Hematopoietic multipotent progenitor cell treated with erythropoietin and hydrocortisone succinate and interleukin-3 and kit ligand, for 4 days (in vitro differentiated cells): Measurements from ENCODE around the gene PLCH1.
A peak's percentile ranks its signal among the peaks of the same experiment; 100 is the strongest.

ENCODE experiments used
- DNase-seq: peaks from one replicate; pipeline ENCODE4 v3.0.0-alpha.2; 2015

The PLCH1 gene

GRCh38 chr3:155603302-155603701, 141.6 kb downstream of the PLCH1 start:
- no peak for DNase-seq

- no peak for DNase-seq
Measured at GRCh38 chr3:155602307-155602706, 142.6 kb downstream of the PLCH1 start.

- no peak for DNase-seq
Measured at GRCh38 chr3:155598671-155599070, 146.2 kb downstream of the PLCH1 start.

GRCh38 chr3:155596615-155597014, 148.3 kb downstream of the PLCH1 start:
- no peak for DNase-seq

- DNase-seq = no peak
Measured at GRCh38 chr3:155595371-155595770, 149.5 kb downstream of the PLCH1 start.

- DNase-seq = no peak
Measured at GRCh38 chr3:155594526-155595187, 150.2 kb downstream of the PLCH1 start.

GRCh38 chr3:155587581-155587980, 157.3 kb downstream of the PLCH1 start:
- no peak for DNase-seq

- DNase-seq = no peak
Measured at GRCh38 chr3:155585384-155585783, 159.5 kb downstream of the PLCH1 start.

GRCh38 chr3:155581579-155581978, 163.3 kb downstream of the PLCH1 start:
- DNase-seq = peak; percentile 72

GRCh38 chr3:155572085-155572484, 172.8 kb downstream of the PLCH1 start:
- no peak for DNase-seq

GRCh38 chr3:155568295-155568694, 176.6 kb downstream of the PLCH1 start:
- DNase-seq = no peak

GRCh38 chr3:155560594-155560993, 184.3 kb downstream of the PLCH1 start:
- no peak for DNase-seq

- no peak for DNase-seq
Measured at GRCh38 chr3:155560135-155560534, 184.7 kb downstream of the PLCH1 start.

GRCh38 chr3:155556531-155556930, 188.3 kb downstream of the PLCH1 start:
- DNase-seq = no peak

- DNase-seq = peak; percentile 48
Measured at GRCh38 chr3:155555479-155556060, 189.3 kb downstream of the PLCH1 start.

- DNase-seq = peak; percentile 91
Measured at GRCh38 chr3:155554777-155555451, 190.0 kb downstream of the PLCH1 start.

- peak; percentile 60 for DNase-seq
Measured at GRCh38 chr3:155553780-155554179, 191.1 kb downstream of the PLCH1 start.

GRCh38 chr3:155553326-155553725, 191.5 kb downstream of the PLCH1 start:
- no peak for DNase-seq

GRCh38 chr3:155550391-155550790, 194.5 kb downstream of the PLCH1 start:
- no peak for DNase-seq

- peak; percentile 31 for DNase-seq
Measured at GRCh38 chr3:155549087-155549486, 195.8 kb downstream of the PLCH1 start.

GRCh38 chr3:155548195-155548594, 196.7 kb downstream of the PLCH1 start:
- no peak for DNase-seq

- no peak for DNase-seq
Measured at GRCh38 chr3:155535098-155535497, 209.8 kb downstream of the PLCH1 start.

GRCh38 chr3:155528579-155528978, 216.3 kb downstream of the PLCH1 start:
- DNase-seq = no peak

- DNase-seq = no peak
Measured at GRCh38 chr3:155525324-155525833, 219.5 kb downstream of the PLCH1 start.
